AG04450 (cell line): ENCODE results near the gene GMPR2. TPM values are rescaled to one million over a fixed set of nuclear protein-coding genes. Genes with fewer than 3 reads are reported as not detected.

ENCODE experiments used
- CTCF ChIA-PET: fragments of 300-600, 350-600 bp; formaldehyde crosslinking; extraction: SDS; loops from one replicate; lab custom pipeline; 2022; ENCODE audit warnings: antibody characterized with exemption, inconsistent platforms; lab: Charles Lee
- POLR2A ChIA-PET: fragments of 350-600 bp; formaldehyde crosslinking; extraction: SDS; loops from one replicate; lab custom pipeline; 2021; ENCODE audit warnings: antibody characterized with exemption, inconsistent platforms; lab: Yijun Ruan, JAX
- DNase-seq: peaks from one replicate; pipeline ENCODE4 v3.0.0-alpha.2; 2011; ENCODE audit warnings: low read depth, low spot score
- H3K27ac ChIP-seq: one replicate; pipeline ENCODE4 v1.5.1; 2012; ENCODE audit warnings: low read depth, low read length, control low read depth
- H3K27me3 ChIP-seq: one replicate; pipeline ENCODE4 v1.6.0; 2012; ENCODE audit warnings: low read length; ENCODE audit not compliant: control insufficient read depth, insufficient read depth
- H3K4me3 ChIP-seq: 2 replicates; pipeline ENCODE4 v1.5.1; 2011; ENCODE audit warnings: mild to moderate bottlenecking, low read depth, low read length, control low read depth
- H3K9me3 ChIP-seq: 2 replicates; pipeline ENCODE4 v1.5.1; 2012; ENCODE audit warnings: low read length; ENCODE audit not compliant: control insufficient read depth, insufficient read depth
- polyA plus RNA-seq: library from polyadenylated mRNA; depleted of rRNA; stranded (reverse); fragments of >200 nt; gene quantifications from 2 replicates; pipeline ENCODE4 v1.2.3, GENCODE V29; 2011
- TF ChIP-seq, protein P1 (sequence below): IDR thresholded peaks from 2 replicates; pipeline ENCODE4 v1.5.1; 2011; ENCODE audit warnings: low read depth, low read length, control low read depth, inconsistent platforms

Gene GMPR2
- polyA plus RNA-seq, 1 experiment, result 89.2 TPM

DNA sequence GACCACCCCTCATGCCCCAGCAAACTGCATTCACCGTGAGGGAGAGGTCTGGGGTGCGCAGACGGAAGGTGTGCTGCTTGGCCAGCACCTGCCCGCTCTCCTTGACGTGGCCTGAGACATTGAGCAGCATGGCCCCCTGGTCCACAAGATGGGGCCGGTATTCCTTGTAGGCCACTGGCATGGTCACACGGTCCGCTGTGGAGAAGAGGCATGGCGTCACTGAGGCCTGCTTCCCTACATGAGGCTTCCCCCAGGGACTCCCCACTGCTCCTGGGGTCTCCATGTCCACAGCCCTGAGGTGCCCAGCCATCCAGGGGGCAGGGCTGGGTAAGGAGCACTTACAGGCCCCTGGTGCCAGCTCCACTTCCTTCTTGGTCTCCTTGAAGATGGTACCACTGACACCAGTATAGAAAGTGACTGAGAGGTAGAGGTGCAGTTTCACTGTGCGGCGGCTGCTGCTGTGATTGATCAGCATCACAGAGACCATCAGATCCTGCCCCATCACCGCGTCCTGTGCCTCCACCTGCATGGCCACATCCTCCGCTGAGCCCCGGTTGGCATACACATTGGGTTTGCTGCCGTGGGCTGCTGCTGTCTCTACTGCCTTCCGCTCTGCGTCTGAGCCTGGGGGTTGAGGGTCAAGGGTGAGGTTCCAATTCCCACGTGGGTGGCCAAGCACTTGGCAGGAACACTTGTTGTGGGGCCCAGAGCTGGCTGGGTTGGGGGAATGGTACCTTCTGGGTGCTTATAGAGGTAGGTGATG lies 22.1 kb downstream of the GMPR2 start:
- no peak for DNase-seq
- ChIA-PET CTCF (no interaction called here), POLR2A (no interaction called here)
- no peaks in the 10 kb centered on the region for H3K27me3 ChIP-seq
- H3K4me3 ChIP-seq, result no peak overlapping the region
- no peak overlapping the region for H3K27ac ChIP-seq
- TF ChIP-seq, protein P1, sequence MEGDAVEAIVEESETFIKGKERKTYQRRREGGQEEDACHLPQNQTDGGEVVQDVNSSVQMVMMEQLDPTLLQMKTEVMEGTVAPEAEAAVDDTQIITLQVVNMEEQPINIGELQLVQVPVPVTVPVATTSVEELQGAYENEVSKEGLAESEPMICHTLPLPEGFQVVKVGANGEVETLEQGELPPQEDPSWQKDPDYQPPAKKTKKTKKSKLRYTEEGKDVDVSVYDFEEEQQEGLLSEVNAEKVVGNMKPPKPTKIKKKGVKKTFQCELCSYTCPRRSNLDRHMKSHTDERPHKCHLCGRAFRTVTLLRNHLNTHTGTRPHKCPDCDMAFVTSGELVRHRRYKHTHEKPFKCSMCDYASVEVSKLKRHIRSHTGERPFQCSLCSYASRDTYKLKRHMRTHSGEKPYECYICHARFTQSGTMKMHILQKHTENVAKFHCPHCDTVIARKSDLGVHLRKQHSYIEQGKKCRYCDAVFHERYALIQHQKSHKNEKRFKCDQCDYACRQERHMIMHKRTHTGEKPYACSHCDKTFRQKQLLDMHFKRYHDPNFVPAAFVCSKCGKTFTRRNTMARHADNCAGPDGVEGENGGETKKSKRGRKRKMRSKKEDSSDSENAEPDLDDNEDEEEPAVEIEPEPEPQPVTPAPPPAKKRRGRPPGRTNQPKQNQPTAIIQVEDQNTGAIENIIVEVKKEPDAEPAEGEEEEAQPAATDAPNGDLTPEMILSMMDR, result no peak
- no peaks in the 10 kb centered on the region for H3K9me3 ChIP-seq

DNA sequence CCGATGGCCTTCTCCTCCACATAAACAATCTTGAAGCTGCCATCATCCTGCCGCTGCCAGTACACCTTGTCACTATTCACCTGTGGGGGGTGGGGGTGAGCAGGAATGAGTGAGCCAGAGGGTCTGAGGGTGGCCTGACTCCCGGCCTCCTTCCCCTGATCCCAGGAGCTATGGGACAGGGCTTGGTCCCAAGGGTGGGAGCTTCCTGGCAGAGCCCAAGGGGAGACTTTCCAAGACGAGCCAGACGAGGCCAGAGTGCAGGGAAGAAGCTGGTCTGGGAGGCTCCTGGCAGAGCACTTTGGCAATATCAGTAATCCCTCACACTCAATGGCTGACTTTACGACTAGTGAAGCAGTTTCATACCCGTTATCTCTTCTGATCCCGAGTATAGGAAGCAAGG lies 22.7 kb downstream of the GMPR2 start:
- ChIA-PET CTCF (interaction anchor here (2.9 kb wide), 1 partner anchor 13 kb away, joined by 17 read pairs; the partner anchor contains the start of gene TINF2), POLR2A (no interaction called here)
- H3K4me3 ChIP-seq, result no peak overlapping the region
- DNase-seq, result no peak
- TF ChIP-seq, protein P1, result no peak
- H3K27me3 ChIP-seq, result no peaks in the 10 kb centered on the region
- H3K27ac ChIP-seq, result no peak overlapping the region
- H3K9me3 ChIP-seq, result no peaks in the 10 kb centered on the region

- CTCF ChIA-PET, result interaction anchor here (2.9 kb wide), 1 partner anchor 14 kb away, joined by 17 read pairs; the partner anchor contains the start of gene TINF2
- TF ChIP-seq, protein P1, result no peak
These were observed 23.4 kb downstream of the GMPR2 start for GRCh38 chr14:24255931-24256711.

GRCh38 chr14:24256960-24257359 lies 24.2 kb downstream of the GMPR2 start:
- CTCF ChIA-PET, result interaction anchor here (0.5 to 2.9 kb wide), 2 partner anchors 11 to 14 kb away, joined by 6 to 17 read pairs; partner anchors contain the start of gene TINF2

More at GRCh38 chr14:24255931-24256711, 23.4 kb downstream of the GMPR2 start:
- Histone ChIP-seq H3K27ac (no peak overlapping the region), H3K27me3 (no peaks in the 10 kb centered on the region), H3K4me3 (no peak overlapping the region), H3K9me3 (no peaks in the 10 kb centered on the region)
- DNase-seq, result no peak
- POLR2A ChIA-PET, result no interaction called here

More at GRCh38 chr14:24256960-24257359, 24.2 kb downstream of the GMPR2 start:
- TF ChIP-seq, protein P1, result no peak
- H3K27ac ChIP-seq, result no peak overlapping the region
- DNase-seq, result no peak
- POLR2A ChIA-PET, result no interaction called here
- no peaks in the 10 kb centered on the region for H3K27me3 ChIP-seq
- H3K9me3 ChIP-seq, result no peaks in the 10 kb centered on the region
- no peak overlapping the region for H3K4me3 ChIP-seq
